Measurements from ENCODE around the gene RTN4RL2.

- TF ChIP-seq CTCF (IDR thresholded peaks at IDR 0.05) (no peak), POLR2A (IDR thresholded peaks at IDR 0.05) (no peak)
These were observed 45.6 kb upstream of the RTN4RL2 start for GRCh38 chr11:57414612-57415212.
